HepG2 (cell line): Measurements from ENCODE around the gene EDN2. TPM values are rescaled to one million over a fixed set of nuclear protein-coding genes. Genes with fewer than 3 reads are reported as not detected.

Experiments
- ATAC-seq: fragments of 200-7000 bp; cut with Tn5 transposase; 3 replicates; pipeline ENCODE4 v1.9.1; 2020; ENCODE audit warnings: mild to moderate bottlenecking, moderate library complexity
- BruUV-seq: library from RNA; stranded (reverse); fragments of 400-500 nt; replicated peaks from 2 replicates; lab custom pipeline; 2021; lab: Mats Ljungman, UMichigan
- CTCF ChIA-PET: fragments of 300-600 bp; formaldehyde crosslinking; extraction: SDS; loops from one replicate; lab custom pipeline; 2021; ENCODE audit warnings: low total read pairs, inconsistent platforms, low intra/inter-chr PET ratio; lab: Yijun Ruan, JAX
- POLR2A ChIA-PET: fragments of 350-600 bp; sonication (Branson Sonifier 250); formaldehyde crosslinking; loops from one replicate; lab custom pipeline; 2020; ENCODE audit warnings: antibody characterized with exemption, inconsistent platforms; lab: Yijun Ruan, JAX
- DNase-seq: peaks from one replicate; pipeline ENCODE4 v3.0.0-alpha.2; 2015; ENCODE audit warnings: low spot score
- FAIRE-seq: peaks from 3 replicates; lab custom pipeline; 2011; peaks lifted over from hg19 to GRCh38; lab: Jason Lieb, UNC
- H2AFZ ChIP-seq: one replicate; pipeline ENCODE4 v1.6.1; 2011; ENCODE audit warnings: low read length, inconsistent platforms
- H3K27ac ChIP-seq: fragments of 300-600 bp; 3 replicates; pipeline ENCODE4 v1.8.0; 2011; ENCODE audit warnings: mixed run types, mild to moderate bottlenecking, mixed read lengths, low read length, inconsistent platforms; ENCODE audit not compliant: insufficient read depth; ENCODE audit errors: extremely low read length
- H3K27me3 ChIP-seq, 2 experiments: fragments of 200-600 bp in 1 of 2; 2 replicates in 1 of 2; 3 replicates in 1 of 2; pipeline versions ENCODE4 v1.6.0 to v1.8.0; 2011; ENCODE audit warnings: low read length in 2 of 2, mild to moderate bottlenecking in 2 of 2, moderate library complexity in 2 of 2, inconsistent platforms in 1 of 2; ENCODE audit not compliant: insufficient read depth in 2 of 2, control insufficient read depth in 1 of 2
- H3K36me3 ChIP-seq, 2 experiments: fragments of 200-600 bp in 1 of 2; replicated peaks in 1 of 2; 2 replicates in 1 of 2; 3 replicates in 1 of 2; pipeline versions ENCODE4 v1.5.1 to v1.8.0; 2011; ENCODE audit warnings: low read length in 2 of 2, inconsistent platforms in 1 of 2; ENCODE audit not compliant: insufficient read depth in 2 of 2, control insufficient read depth in 1 of 2
- H3K4me1 ChIP-seq: 2 replicates; pipeline ENCODE4 v1.5.1; 2012; ENCODE audit warnings: low read length, inconsistent platforms; ENCODE audit not compliant: insufficient read depth
- H3K4me2 ChIP-seq: 2 replicates; pipeline ENCODE4 v1.6.0; 2011; ENCODE audit warnings: low read depth, low read length, inconsistent platforms
- H3K4me3 ChIP-seq, 3 experiments: fragments of 200-600 bp in 1 of 3; sonication (generic), shearing (Covaris generic) in 1 of 3; replicated peaks in 1 of 3; 2 replicates each; pipeline ENCODE4 v1.5.1; 2011 to 2016; ENCODE audit warnings: low read length in 3 of 3, inconsistent platforms in 2 of 3, low read depth in 2 of 3, mild to moderate bottlenecking in 2 of 3, control low read depth in 1 of 3, mixed read lengths in 1 of 3; ENCODE audit not compliant: insufficient read depth in 1 of 3
- H3K79me2 ChIP-seq: one replicate; pipeline ENCODE4 v1.6.1; 2011; ENCODE audit warnings: low read length, inconsistent platforms; ENCODE audit not compliant: insufficient read depth
- H3K9ac ChIP-seq: 2 replicates; pipeline ENCODE4 v1.6.0; 2011; ENCODE audit warnings: mild to moderate bottlenecking, low read depth, low read length, inconsistent platforms; ENCODE audit not compliant: insufficient read depth
- H3K9me3 ChIP-seq: 2 replicates; pipeline ENCODE4 v1.5.1; 2012; ENCODE audit warnings: mild to moderate bottlenecking, low read length
- H4K20me1 ChIP-seq: 2 replicates; pipeline ENCODE4 v1.6.0; 2011; ENCODE audit warnings: inconsistent platforms, mild to moderate bottlenecking, low read length, moderate library complexity; ENCODE audit not compliant: insufficient read depth
- EP300 ChIP-seq, 3 experiments: sonication (generic) in 1 of 3; formaldehyde crosslinking in 1 of 3; IDR thresholded peaks; 2 replicates each; pipeline versions ENCODE4 v1.5.1 to v1.6.1; 2011 to 2020; ENCODE audit warnings: low read depth in 2 of 3, low read length in 2 of 3, borderline replicate concordance in 1 of 3, improper control_type of control experiment in 1 of 3, mild to moderate bottlenecking in 1 of 3, missing genetic modification reagents in 1 of 3, moderate library complexity in 1 of 3
- IRF2 ChIP-seq: IDR thresholded peaks from 2 replicates; pipeline ENCODE4 v1.6.1; 2018; ENCODE audit warnings: missing genetic modification reagents, missing compliant biosample characterization
- KMT2B ChIP-seq: IDR thresholded peaks from 2 replicates; pipeline ENCODE4 v1.6.1; 2016; ENCODE audit warnings: missing genetic modification reagents, missing compliant biosample characterization
- PPARG ChIP-seq: conservative IDR thresholded peaks from 2 replicates; pipeline ENCODE4 v1.6.1; 2016; ENCODE audit warnings: missing biosample characterization, missing genetic modification reagents
- RFX3 ChIP-seq: IDR thresholded peaks from 2 replicates; pipeline ENCODE4 v1.6.1; 2016; ENCODE audit warnings: missing biosample characterization, missing genetic modification reagents
- YEATS2 ChIP-seq: sonication (generic); formaldehyde crosslinking; IDR thresholded peaks from 2 replicates; pipeline ENCODE4 v1.4.0; 2020; ENCODE audit warnings: missing genetic modification reagents, borderline replicate concordance
- ZNF282 ChIP-seq: fragments of 450-650 bp; IDR thresholded peaks from 2 replicates; pipeline ENCODE4 v1.6.1; 2018; ENCODE audit not compliant: partially characterized antibody
- ZNF446 ChIP-seq: sonication (generic); formaldehyde crosslinking; IDR thresholded peaks from 2 replicates; pipeline ENCODE4 v1.5.0; 2020; ENCODE audit warnings: mild to moderate bottlenecking, missing genetic modification reagents
- ZNF691 ChIP-seq: sonication (generic); formaldehyde crosslinking; IDR thresholded peaks from 2 replicates; pipeline ENCODE4 v1.4.0; 2020; ENCODE audit warnings: missing genetic modification reagents, low read depth, mild to moderate bottlenecking, borderline replicate concordance
- ZNF780A ChIP-seq: sonication (generic); formaldehyde crosslinking; IDR thresholded peaks from 2 replicates; pipeline ENCODE4 v1.8.0; 2022; ENCODE audit warnings: mild to moderate bottlenecking, missing genetic modification reagents, moderate library complexity
- ZXDC ChIP-seq: sonication (generic); formaldehyde crosslinking; IDR thresholded peaks from 2 replicates; pipeline ENCODE4 v1.5.0; 2020; ENCODE audit warnings: mild to moderate bottlenecking, missing genetic modification reagents
- WGBS: methylation state at CpG from one replicate; pipeline ENCODE4 v1.1.6; 2017; ENCODE audit warnings: low lambda C conversion rate; 5-methylcytosine and 5-hydroxymethylcytosine counted together
- in situ Hi-C: cut with HindIII; loops from 2 replicates; pipeline ENCODE4 v1.10.0; 2017; ENCODE audit warnings: low pct_unique_long_range_greater_than_20kb; ENCODE audit not compliant: extremely low pct_ligation_motif_present
- intact Hi-C: fragments of 100-400 bp; cut with micrococcal nuclease; formaldehyde crosslinking; loops from one replicate; pipeline ENCODE4 v1.10.0; 2022; ENCODE audit not compliant: unreplicated experiment
- polyA plus RNA-seq, 8 experiments: library from polyadenylated mRNA; depleted of rRNA in 3 of 8; stranded (reverse) in 7 of 8; unstranded in 1 of 8; fragments of >200 nt; fragmentation: Illumina TruSeq in 4 of 8; extraction: Trizol in 4 of 8; gene quantifications; 2 replicates each; pipeline versions ENCODE4 v1.2.1 to v1.2.3, GENCODE V29; 2011 to 2016; ENCODE audit warnings: low read depth in 4 of 8, missing spikeins in 1 of 8, mixed read lengths in 1 of 8; ENCODE audit not compliant: insufficient read depth in 1 of 8
- total RNA-seq, 5 experiments: library from RNA; depleted of rRNA; stranded (reverse); fragments of >200 nt; fragmentation: Illumina TruSeq; extraction: Trizol; gene quantifications; 2 replicates each; pipeline ENCODE4 v1.2.3, GENCODE V29; 2016; ENCODE audit warnings: low read depth in 1 of 5

Gene EDN2
- total and polyA plus RNA-seq, 2 of the 13 experiments (the other 11 are each of a cell fraction or from before 2014, with no cell fraction given): not detected

- TF ChIP-seq PPARG (CRISPR knock-in tag) (no peak), ZNF780A (CRISPR knock-in tag) (no peak), KMT2B (CRISPR knock-in tag) (no peak)
These were observed 14.8 kb downstream of the EDN2 start (continued) for GRCh38 chr1:41469706-41470105.

GRCh38 chr1:41468122-41468762, 16.2 kb downstream of the EDN2 start:
- Histone ChIP-seq H3K4me1 (no peaks in the 10 kb centered on the region), H3K9ac (no peak overlapping the region), H3K9me3 (no peaks in the 10 kb centered on the region)
- TF ChIP-seq YEATS2 (CRISPR knock-in tag): no peak
- TF ChIP-seq ZNF282: no peak
- TF ChIP-seq EP300 (IDR thresholded peaks at IDR 0.05; ENCODE audit: low read depth in 2 of 2, low read length in 2 of 2): no peak
- no peak for TF ChIP-seq EP300 (CRISPR knock-in tag; IDR thresholded peaks at IDR 0.05; ENCODE audit: borderline replicate concordance)
- no peak for TF ChIP-seq ZNF691 (CRISPR knock-in tag)
- no peak for TF ChIP-seq ZXDC (CRISPR knock-in tag)
- no peak for TF ChIP-seq IRF2
- TF ChIP-seq RFX3: no peak
- TF ChIP-seq ZNF446: no peak
- TF ChIP-seq, all 625 proteins: peak for 0
- no peak for FAIRE-seq
- DNase-seq: no peak
- BruUV-seq: no TSS peak
- no peak for ATAC-seq
- no peak overlapping the region for H3K4me2 ChIP-seq
- H4K20me1 ChIP-seq: no peaks in the 10 kb centered on the region
- intact Hi-C loops (no loop called here), in situ Hi-C loops (no loop called here)
- ChIA-PET POLR2A (no interaction called here), CTCF (no interaction called here)
- H3K36me3 ChIP-seq: no peaks in the 10 kb centered on the region
- no peak overlapping the region for H3K27ac ChIP-seq
- no peaks in the 10 kb centered on the region for H3K79me2 ChIP-seq
- 0 out of 5 replicates have a peak, but pooled peaks cover 2 to 6% of the 10 kb centered on the region in 2 experiments for H3K27me3 ChIP-seq
- H2AFZ ChIP-seq: no peak overlapping the region
- 10% methylated on average over 10 of the region's 12 CpGs for WGBS
- H3K4me3 ChIP-seq: no peak overlapping the region
